Natural killer cell treated with Interleukin-12 subunit alpha and Interleukin-12 subunit beta and Interleukin-15 and Interleukin-18, amount 100 ng/mL, for 72 hours (primary cell): ENCODE measurements around the gene UFC1. TPM values are rescaled to one million over a fixed set of nuclear protein-coding genes. Genes with fewer than 3 reads are reported as not detected.

Experiments used
- ATAC-seq, 2 donors: fragments of 150-1000 bp; cut with Tn5 transposase in 1 of 2; sonication (Bioruptor Pico), chemical (Tn5 transposase) in 1 of 2; 2 replicates each; pipeline ENCODE4 v1.10.0; 2021
- DNase-seq: peaks from one replicate; pipeline ENCODE4 v3.0.0; 2022; ENCODE audit warnings: low spot score
- H3K27ac Mint-ChIP-seq, 2 donors: 1 replicate in 1 of 2; 2 replicates in 1 of 2; pipeline ENCODE4 v1.8.0; 2022; ENCODE audit warnings: mixed read lengths in 2 of 2, mild to moderate bottlenecking in 1 of 2, moderate library complexity in 1 of 2
- H3K27me3 Mint-ChIP-seq, 2 donors: 1 replicate in 1 of 2; 2 replicates in 1 of 2; pipeline ENCODE4 v1.8.0; 2022; ENCODE audit warnings: mixed read lengths in 2 of 2
- H3K36me3 Mint-ChIP-seq: one replicate; pipeline ENCODE4 v1.8.0; 2022; ENCODE audit warnings: mixed read lengths
- H3K4me1 Mint-ChIP-seq, 2 donors: 1 replicate in 1 of 2; 2 replicates in 1 of 2; pipeline ENCODE4 v1.8.0; 2022; ENCODE audit warnings: low read depth in 2 of 2, mixed read lengths in 2 of 2, mild to moderate bottlenecking in 1 of 2
- H3K4me3 Mint-ChIP-seq: one replicate; pipeline ENCODE4 v1.8.0; 2022; ENCODE audit warnings: mixed read lengths
- H3K9me3 Mint-ChIP-seq: 2 replicates; pipeline ENCODE4 v1.8.0; 2022; ENCODE audit warnings: mixed read lengths
- total RNA-seq, 2 donors: library from RNA; stranded (reverse); gene quantifications; one replicate each; pipeline ENCODE4 v1.2.3, GENCODE V29; 2022

The UFC1 gene
- total RNA-seq, 2 donors from 2014 or later = 100 to 114 TPM

DNA sequence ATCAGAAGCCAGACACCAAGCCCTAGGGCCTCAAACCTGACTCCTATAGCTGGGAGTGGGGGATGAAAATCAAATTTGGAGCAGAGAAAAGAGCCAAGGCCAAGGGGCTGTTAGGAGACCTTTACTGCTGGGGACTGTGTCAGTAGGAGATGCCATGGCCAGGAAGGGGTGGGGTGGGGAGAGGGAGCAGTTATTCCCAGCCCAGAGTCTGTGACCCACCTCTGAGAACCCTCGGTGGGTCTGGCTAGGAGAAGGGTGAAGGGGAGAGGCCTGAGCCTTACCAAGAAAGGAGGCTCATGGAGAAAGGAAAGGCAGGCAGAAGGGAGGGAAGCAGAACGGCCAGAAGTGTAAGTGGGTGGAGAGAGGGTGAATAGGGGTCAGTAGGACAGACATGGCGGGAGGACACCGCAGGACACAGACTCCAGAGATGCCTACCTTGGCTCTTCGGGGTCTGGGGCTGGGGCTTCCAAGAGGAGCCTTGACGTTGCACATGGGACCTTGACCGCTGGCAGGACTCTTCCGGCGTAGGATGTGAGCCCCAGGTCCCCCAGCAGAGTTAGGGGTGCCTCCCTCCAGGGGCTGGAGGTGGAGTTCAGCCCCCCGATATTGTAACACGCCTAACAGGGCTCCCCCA is 43.9 kb downstream of the UFC1 start:
- peak overlapping the region; percentile 39 to 82 for H3K27ac Mint-ChIP-seq
- peak overlapping the region; percentile 2 for H3K4me3 Mint-ChIP-seq
- H3K9me3 Mint-ChIP-seq = no peaks in the 10 kb centered on the region
- peaks cover 56 to 74% of the 10 kb centered on the region in 2 donors for H3K4me1 Mint-ChIP-seq
- no peaks in the 10 kb centered on the region for H3K27me3 Mint-ChIP-seq
- no peaks in the 10 kb centered on the region for H3K36me3 Mint-ChIP-seq
- DNase-seq (peak; percentile 54), ATAC-seq (no peak)

- H3K36me3 Mint-ChIP-seq = no peaks in the 10 kb centered on the region
- H3K27ac Mint-ChIP-seq = peak overlapping the region in 1 of 2 donors; percentile 96
- H3K9me3 Mint-ChIP-seq = no peaks in the 10 kb centered on the region
- H3K4me3 Mint-ChIP-seq = no peak overlapping the region
- DNase-seq (peak; percentile 48), ATAC-seq (no peak)
- H3K4me1 Mint-ChIP-seq = peaks cover 52 to 67% of the 10 kb centered on the region in 2 donors
- no peaks in the 10 kb centered on the region for H3K27me3 Mint-ChIP-seq
These were observed 44.6 kb downstream of the UFC1 start for GRCh38 chr1:161198194-161198896.

DNA sequence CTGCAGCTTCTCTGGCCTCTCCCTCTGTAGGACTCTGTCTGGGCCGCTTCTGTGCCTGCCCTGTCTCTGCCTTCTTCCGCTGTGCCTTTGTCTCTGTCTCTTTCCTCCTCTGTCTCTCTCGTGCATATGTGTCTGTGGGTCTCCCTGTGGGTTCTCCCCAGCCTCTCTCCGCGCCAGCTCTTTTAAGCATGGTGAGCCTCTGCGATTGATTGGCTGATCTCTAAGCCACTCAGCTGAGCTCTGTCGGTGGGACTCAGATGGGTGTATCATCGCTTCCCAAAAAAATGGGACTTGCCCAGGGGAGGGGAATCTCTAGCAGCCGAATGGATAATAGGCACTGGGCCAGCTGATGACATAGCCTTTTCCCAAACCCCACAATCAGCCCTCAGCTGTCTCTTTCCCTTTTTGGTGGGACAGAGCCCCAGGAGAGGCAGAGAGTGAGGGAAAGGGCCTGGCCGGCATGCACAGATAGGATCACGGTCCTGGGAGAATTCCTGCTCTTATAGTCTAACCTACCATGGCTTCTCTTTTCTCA is 45.2 kb downstream of the UFC1 start, which contains the start of gene ADAMTS4:
Gene ADAMTS4 (minus strand): TSS at position 158 of the 535 bp plus-strand sequence. CDS start 427 bp downstream, outside the sequence.
- H3K27me3 Mint-ChIP-seq = no peaks in the 10 kb centered on the region
- peak within 1 kb of the TSS; percentile 92 to 96 for H3K27ac Mint-ChIP-seq
- H3K9me3 Mint-ChIP-seq = no peaks in the 10 kb centered on the region
- H3K36me3 Mint-ChIP-seq = peaks cover under 1% of the 10 kb centered on the region
- peak within 1 kb of the TSS; percentile 92 for H3K4me3 Mint-ChIP-seq
- ATAC-seq (no peak), DNase-seq (peak; percentile 15)
- peaks cover 56 to 64% of the 10 kb centered on the region in 2 donors for H3K4me1 Mint-ChIP-seq

- ATAC-seq = no peak
- Mint-ChIP-seq H3K4me3 (peak overlapping the region; percentile 92), H3K36me3 (peaks cover 7% of the 10 kb centered on the region), H3K9me3 (no peaks in the 10 kb centered on the region), H3K27me3 (no peaks in the 10 kb centered on the region), H3K27ac (peak overlapping the region; percentile 92 to 96), H3K4me1 (peaks cover 60 to 66% of the 10 kb centered on the region in 2 donors)
- DNase-seq = peak; percentile 54
These were observed 45.8 kb downstream of the UFC1 start for GRCh38 chr1:161199506-161200139.

GRCh38 chr1:161200421-161200991 is 46.7 kb downstream of the UFC1 start:
- H3K4me1 Mint-ChIP-seq = peaks cover 57 to 62% of the 10 kb centered on the region in 2 donors
- H3K27ac Mint-ChIP-seq = peak overlapping the region; percentile 92 to 96
- H3K9me3 Mint-ChIP-seq = no peaks in the 10 kb centered on the region
- H3K27me3 Mint-ChIP-seq = no peaks in the 10 kb centered on the region
- ATAC-seq (no peak), DNase-seq (peak; percentile 68)
- H3K36me3 Mint-ChIP-seq = peaks cover 8% of the 10 kb centered on the region
- H3K4me3 Mint-ChIP-seq = peak overlapping the region; percentile 92

DNA sequence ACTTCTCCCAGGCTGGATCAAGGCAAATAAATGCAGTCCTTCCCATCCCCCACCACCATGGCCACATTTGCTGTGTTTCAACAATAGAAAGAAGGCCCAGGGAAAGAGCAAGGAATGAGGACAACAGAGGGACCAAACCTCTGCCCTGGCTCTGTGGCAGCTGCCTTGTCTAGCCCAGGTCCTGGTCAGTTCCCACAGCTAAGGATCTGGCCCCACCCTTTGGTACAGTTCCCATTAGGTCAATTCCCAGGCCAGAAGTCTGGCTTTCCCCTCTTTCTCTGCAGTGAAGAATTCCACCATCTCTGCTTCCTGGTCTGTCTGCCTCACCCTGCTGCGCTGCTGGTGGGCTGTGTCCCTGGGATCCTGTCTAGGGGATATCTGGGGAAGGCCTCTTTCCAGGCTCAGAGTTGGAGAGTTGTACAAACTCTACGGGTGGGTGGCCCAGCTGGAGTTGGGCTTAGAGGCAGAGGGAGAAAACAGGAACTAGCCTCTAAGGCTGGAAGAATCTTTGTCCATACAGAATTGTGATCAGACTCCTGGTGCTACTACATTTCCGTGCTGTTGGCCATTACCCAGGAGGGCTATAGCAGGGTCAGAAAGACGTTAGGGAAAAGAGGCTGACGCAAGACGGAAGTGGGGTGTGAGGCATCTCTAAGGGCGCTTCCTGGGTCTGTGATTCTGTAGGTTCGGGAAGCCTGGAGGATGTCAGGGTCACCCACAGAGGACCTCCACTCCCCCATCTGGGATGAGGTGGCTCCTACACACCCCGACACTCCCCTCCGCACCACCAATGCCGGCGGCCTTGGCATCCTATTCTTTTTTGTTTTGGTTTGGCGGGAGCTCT is 47.4 kb downstream of the UFC1 start:
- ATAC-seq (no peak), DNase-seq (peak; percentile 51)
- Mint-ChIP-seq H3K27me3 (no peaks in the 10 kb centered on the region), H3K36me3 (peaks cover 11% of the 10 kb centered on the region), H3K9me3 (no peaks in the 10 kb centered on the region), H3K4me1 (peaks cover 50 to 59% of the 10 kb centered on the region in 2 donors), H3K27ac (peak overlapping the region; percentile 92 to 96), H3K4me3 (peak overlapping the region; percentile 92)

DNA sequence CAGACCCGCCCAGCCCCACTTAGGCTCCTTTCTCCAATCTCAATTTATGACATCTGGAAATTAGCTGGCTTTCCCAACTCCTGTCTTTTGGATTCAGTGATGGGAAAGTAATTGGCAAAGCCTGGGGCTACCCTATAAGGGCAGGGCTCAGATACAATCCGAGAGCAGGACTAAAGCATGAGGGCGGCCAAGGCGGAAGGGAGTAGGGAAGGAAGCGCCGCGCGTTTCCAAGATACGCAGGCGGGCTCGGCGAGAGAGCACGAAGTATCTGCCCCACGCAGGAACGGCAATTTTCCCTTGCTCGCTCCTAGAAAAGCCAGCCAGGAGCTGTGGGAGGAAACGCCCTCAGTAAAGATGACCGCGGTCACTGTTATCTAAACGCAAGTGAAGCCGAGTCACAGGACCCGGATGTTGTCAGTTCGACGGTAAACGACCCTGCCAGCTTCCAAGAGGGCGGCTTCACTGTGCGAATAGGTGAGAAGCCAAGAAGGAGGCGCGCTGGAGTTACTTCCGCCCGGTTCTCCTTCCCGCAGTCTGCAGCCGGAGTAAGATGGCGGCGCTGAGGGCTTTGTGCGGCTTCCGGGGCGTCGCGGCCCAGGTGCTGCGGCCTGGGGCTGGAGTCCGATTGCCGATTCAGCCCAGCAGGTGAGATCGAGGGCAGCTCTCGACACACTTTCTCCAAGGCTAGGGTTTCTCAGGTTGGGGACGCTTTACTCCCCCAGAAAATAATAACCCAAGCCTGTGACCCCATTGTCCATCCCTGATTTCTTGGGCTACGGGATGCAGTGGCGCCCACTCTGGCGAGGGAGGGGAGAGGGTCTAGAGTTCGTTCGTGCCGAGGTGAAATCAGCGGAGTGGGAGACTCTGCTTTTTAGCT is 48.3 kb downstream of the UFC1 start, which contains the start of gene NDUFS2:
Gene NDUFS2 (plus strand): TSS at position 532 of the 877 bp plus-strand sequence. CDS start 19 bp downstream, at position 551.
- DNase-seq = peak; percentile 97
- Mint-ChIP-seq H3K4me1 (peaks cover 49 to 60% of the 10 kb centered on the region in 2 donors), H3K27me3 (no peaks in the 10 kb centered on the region), H3K27ac (peak within 1 kb of the TSS; percentile 92 to 96), H3K4me3 (peak within 1 kb of the TSS; percentile 92), H3K9me3 (no peaks in the 10 kb centered on the region), H3K36me3 (peaks cover 12% of the 10 kb centered on the region)
- ATAC-seq = peak; percentile 98 to 99

GRCh38 chr1:161206411-161207140 is 52.8 kb downstream of the UFC1 start:
- no peak for ATAC-seq
- Mint-ChIP-seq H3K27ac (peak overlapping the region in 1 of 2 donors; percentile 66), H3K4me3 (no peak overlapping the region), H3K36me3 (peaks cover 25% of the 10 kb centered on the region), H3K9me3 (no peaks in the 10 kb centered on the region), H3K4me1 (peaks cover 32 to 38% of the 10 kb centered on the region in 2 donors), H3K27me3 (no peaks in the 10 kb centered on the region)
- peak; percentile 55 for DNase-seq

DNA sequence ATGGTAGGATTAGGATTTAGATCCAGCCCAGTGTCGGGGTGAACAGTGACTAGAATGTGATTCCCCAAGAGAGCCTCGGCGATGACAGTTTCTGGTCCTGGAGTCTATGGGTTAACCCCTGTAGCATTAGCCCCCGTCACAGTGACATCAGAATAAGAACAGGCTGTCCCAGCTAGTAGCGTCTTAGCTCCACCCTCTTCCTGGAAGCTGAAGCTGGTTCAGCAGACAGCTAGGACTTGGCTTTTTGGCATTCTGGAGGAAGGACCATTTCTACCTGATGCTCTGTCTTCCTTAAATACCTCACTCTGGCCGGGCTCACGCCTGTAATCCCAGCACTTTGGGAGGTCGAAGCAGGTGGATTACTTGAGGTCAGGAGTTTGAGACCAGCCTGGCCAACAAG is 53.4 kb downstream of the UFC1 start:
- Mint-ChIP-seq H3K4me1 (peaks cover 28 to 32% of the 10 kb centered on the region in 2 donors), H3K36me3 (peaks cover 29% of the 10 kb centered on the region), H3K27ac (no peak overlapping the region), H3K4me3 (no peak overlapping the region), H3K9me3 (no peaks in the 10 kb centered on the region), H3K27me3 (no peaks in the 10 kb centered on the region)
- ATAC-seq = no peak
- DNase-seq = peak; percentile 16
